ENCODE data around the gene FOXN4. TPM values are rescaled to one million over a fixed set of nuclear protein-coding genes. Genes with fewer than 3 reads are reported as not detected.

The FOXN4 gene
- total RNA-seq, 1 donor from 2014 or later = not detected

- no peak overlapping the region for H3K27ac ChIP-seq
- intact Hi-C loops (cut with DNase I) = no loop called here
- DNase-seq (ENCODE audit: low spot score in 2 of 2) = no peak
- no peak overlapping the region for H3K4me3 ChIP-seq
- no peaks in the 10 kb centered on the region for H3K9me3 ChIP-seq
- no peaks in the 10 kb centered on the region for H3K4me1 ChIP-seq
- H3K27me3 ChIP-seq = no peaks in the 10 kb centered on the region
- TF ChIP-seq CTCF (IDR thresholded peaks at IDR 0.05) = no peak
- no peaks in the 10 kb centered on the region for H3K36me3 ChIP-seq
These were observed 33.9 kb downstream of the FOXN4 start for GRCh38 chr12:109275173-109275572.

GRCh38 chr12:109274381-109274780 is 34.7 kb downstream of the FOXN4 start:
- H3K27me3 ChIP-seq = no peaks in the 10 kb centered on the region
- intact Hi-C loops (cut with DNase I) = no loop called here
- H3K9me3 ChIP-seq = no peaks in the 10 kb centered on the region
- no peaks in the 10 kb centered on the region for H3K36me3 ChIP-seq
- no peak overlapping the region for H3K27ac ChIP-seq
- no peak overlapping the region for H3K4me3 ChIP-seq
- TF ChIP-seq CTCF (IDR thresholded peaks at IDR 0.05) = no peak
- no peak for DNase-seq (ENCODE audit: low spot score in 2 of 2)
- H3K4me1 ChIP-seq = no peaks in the 10 kb centered on the region

- no peak for TF ChIP-seq CTCF (IDR thresholded peaks at IDR 0.05)
- Histone ChIP-seq H3K36me3 (no peaks in the 10 kb centered on the region), H3K27me3 (no peaks in the 10 kb centered on the region), H3K4me1 (no peaks in the 10 kb centered on the region), H3K9me3 (no peaks in the 10 kb centered on the region), H3K27ac (no peak overlapping the region), H3K4me3 (no peak overlapping the region)
- no peak for DNase-seq (ENCODE audit: low spot score in 2 of 2)
- intact Hi-C loops (cut with DNase I) = no loop called here
These were observed 35.7 kb downstream of the FOXN4 start for GRCh38 chr12:109273354-109273753.

- peaks cover 6 to 10% of the 10 kb centered on the region in 2 donors for H3K36me3 ChIP-seq
- H3K4me1 ChIP-seq = no peaks in the 10 kb centered on the region
- no peak for DNase-seq (ENCODE audit: low spot score in 2 of 2)
- no peak overlapping the region for H3K4me3 ChIP-seq
- H3K27ac ChIP-seq = no peak overlapping the region
- no peaks in the 10 kb centered on the region for H3K9me3 ChIP-seq
- H3K27me3 ChIP-seq = no peaks in the 10 kb centered on the region
- TF ChIP-seq CTCF (IDR thresholded peaks at IDR 0.05) = no peak
- intact Hi-C loops (cut with DNase I) = no loop called here
These were observed 37.7 kb downstream of the FOXN4 start for GRCh38 chr12:109271418-109271817.

GRCh38 chr12:109270494-109270893 is 38.6 kb downstream of the FOXN4 start:
- intact Hi-C loops (cut with DNase I) = no loop called here
- no peak for TF ChIP-seq CTCF (IDR thresholded peaks at IDR 0.05)
- Histone ChIP-seq H3K9me3 (no peaks in the 10 kb centered on the region), H3K4me3 (no peak overlapping the region), H3K27me3 (no peaks in the 10 kb centered on the region), H3K4me1 (no peaks in the 10 kb centered on the region), H3K27ac (no peak overlapping the region), H3K36me3 (peaks cover 14 to 20% of the 10 kb centered on the region in 2 donors)
- DNase-seq (ENCODE audit: low spot score in 2 of 2) = no peak

- no peak overlapping the region for H3K27ac ChIP-seq
These were observed 39.7 kb downstream of the FOXN4 start for GRCh38 chr12:109269428-109269827.

More at GRCh38 chr12:109269428-109269827, 39.7 kb downstream of the FOXN4 start:
- Histone ChIP-seq H3K9me3 (no peaks in the 10 kb centered on the region), H3K27me3 (no peaks in the 10 kb centered on the region), H3K36me3 (peaks cover 20 to 30% of the 10 kb centered on the region in 2 donors), H3K4me1 (no peaks in the 10 kb centered on the region), H3K4me3 (no peak overlapping the region)
- intact Hi-C loops (cut with DNase I) = no loop called here
- DNase-seq (ENCODE audit: low spot score in 2 of 2) = no peak
- no peak for TF ChIP-seq CTCF (IDR thresholded peaks at IDR 0.05)
